NOMO-1 (cell line): Measurements from ENCODE around the gene TMEM97.
"Not testable (repeated sequence)": the region's sequence is repeated elsewhere in the genome, so short reads cannot be mapped to it uniquely, and the experiment has no call there.

Experiments used
- DNase-seq, 2 experiments: peaks; one replicate each; lab custom pipeline; 2025; ENCODE audit not compliant: unreplicated experiment in 2 of 2; lab: John Stamatoyannopoulos, UW

Gene TMEM97

DNA sequence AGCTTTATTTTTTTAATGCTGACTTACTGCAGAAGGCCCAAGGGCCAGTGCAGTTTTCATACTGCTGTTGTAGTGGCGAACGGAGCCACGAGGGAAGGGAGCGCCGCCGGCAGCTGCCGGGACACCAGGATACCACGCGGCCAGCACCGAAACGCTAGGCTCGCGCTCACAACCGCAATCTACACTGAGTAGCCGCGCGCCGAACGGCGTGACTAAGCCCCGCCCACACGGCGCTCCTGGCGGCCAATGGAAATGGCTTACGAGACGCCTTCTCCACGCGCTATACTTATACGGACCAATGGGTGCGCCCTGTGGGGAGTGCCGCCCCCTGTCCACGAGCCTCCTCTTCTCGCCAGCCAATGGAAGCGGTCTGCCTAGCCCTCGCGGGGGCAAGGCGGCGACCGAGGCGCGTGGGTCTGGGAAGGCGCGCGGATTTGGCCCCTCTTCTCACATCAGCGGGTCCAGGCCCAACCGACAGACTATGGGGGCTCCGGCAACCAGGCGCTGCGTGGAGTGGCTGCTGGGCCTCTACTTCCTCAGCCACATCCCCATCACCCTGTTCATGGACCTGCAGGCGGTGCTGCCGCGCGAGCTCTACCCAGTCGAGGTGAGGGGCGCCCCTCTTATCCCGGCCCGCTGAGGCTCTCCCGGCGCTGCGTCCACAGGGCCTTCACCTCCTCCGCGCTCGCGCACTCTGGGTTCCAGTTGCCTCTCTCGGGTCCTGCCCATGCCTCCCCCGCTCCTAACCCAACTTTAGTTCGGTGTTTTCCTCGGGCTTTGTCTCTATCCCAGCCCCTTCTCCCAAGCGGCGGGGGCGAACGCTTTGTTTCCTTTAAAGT, at the start of gene TMEM97:
TSS of gene TMEM97 (plus strand) at position 442 of the 839 bp plus-strand sequence. CDS start at position 482, 40 bp downstream.
- DNase-seq, result peak; percentile 96 to 98

GRCh38 chr17:28270055-28270454, 48.9 kb upstream of the TMEM97 start:
- no peak for DNase-seq

GRCh38 chr17:28270926-28271325, 48.1 kb upstream of the TMEM97 start:
- DNase-seq, result no peak

- DNase-seq, result no peak
Measured at GRCh38 chr17:28271431-28271830, 47.6 kb upstream of the TMEM97 start.

- DNase-seq, result no peak
Measured at GRCh38 chr17:28272166-28272565, 46.8 kb upstream of the TMEM97 start.

DNA sequence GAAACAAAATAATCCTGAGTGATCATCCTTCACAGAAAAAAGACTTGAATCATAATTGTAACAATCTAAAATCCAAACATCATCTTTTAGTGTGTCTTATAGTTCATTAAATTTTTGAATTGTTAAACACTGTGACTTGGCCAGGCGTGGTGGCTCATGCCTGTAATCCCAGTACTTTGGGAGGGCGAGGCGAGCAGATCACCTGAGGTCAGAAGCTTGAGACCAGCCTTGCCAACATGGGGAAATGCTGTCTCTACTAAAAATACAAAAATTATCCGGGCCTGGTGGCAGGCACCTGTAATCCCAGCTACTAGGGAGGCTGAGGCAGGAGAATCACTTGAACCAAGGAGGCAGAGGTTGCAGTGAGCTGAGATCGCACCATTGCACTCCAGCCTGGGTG, 45.7 kb upstream of the TMEM97 start:
- DNase-seq, result not testable (repeated sequence)

DNA sequence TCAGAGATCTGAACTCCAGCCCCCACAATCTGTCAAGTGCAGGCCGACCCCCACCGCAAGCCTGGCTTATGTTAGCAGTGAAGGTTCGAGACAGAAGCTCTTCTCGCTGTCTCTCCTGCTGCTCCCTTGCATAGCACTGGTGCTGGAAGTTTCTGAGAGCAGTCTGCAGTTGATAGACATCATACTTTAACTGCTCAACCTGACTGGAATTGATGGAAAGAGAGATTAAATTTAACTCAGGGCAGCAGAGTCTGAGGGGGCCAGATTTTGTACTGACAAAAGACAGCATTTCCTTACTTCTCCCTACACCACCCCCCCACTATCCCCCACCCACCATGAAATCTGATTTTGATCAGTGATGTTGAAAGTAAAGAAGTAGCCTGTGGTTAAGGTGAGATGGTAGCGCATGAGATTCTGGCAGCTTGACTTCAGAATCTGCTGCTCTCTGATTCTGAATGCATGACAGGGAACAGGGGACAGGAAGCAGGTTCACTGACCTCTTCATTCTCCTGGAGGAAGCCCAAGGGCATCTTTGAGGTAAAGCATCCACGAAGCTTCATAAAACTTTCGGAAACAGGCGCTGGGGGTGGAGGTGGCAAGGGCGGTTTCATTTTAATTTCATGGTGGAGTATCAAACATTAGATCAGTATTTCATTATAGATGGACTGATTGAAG, 44.3 kb upstream of the TMEM97 start:
- no peak for DNase-seq

GRCh38 chr17:28276011-28276410, 43.0 kb upstream of the TMEM97 start:
- no peak for DNase-seq

GRCh38 chr17:28279411-28279810, 39.6 kb upstream of the TMEM97 start:
- DNase-seq, result no peak

- DNase-seq, result no peak
Measured at GRCh38 chr17:28280826-28281225, 38.2 kb upstream of the TMEM97 start.

DNA sequence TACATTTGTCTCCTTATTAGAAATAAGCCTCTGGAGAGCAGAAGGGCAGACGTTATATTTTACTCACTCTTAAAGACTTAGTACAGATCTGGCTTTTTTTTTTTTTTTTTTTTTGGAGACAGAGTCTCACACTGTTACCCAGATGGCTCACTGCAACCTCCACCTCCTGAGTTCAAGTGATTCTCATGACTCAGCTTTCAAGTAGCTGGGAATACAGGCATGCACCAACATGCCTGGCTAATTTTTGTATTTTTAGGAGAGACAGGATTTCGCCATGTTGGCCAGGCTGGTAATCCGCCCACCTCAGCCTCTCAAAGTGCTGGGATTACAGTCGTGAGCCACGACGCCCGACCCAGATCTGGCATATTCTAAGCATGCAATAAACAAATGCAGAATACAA, 36.4 kb upstream of the TMEM97 start:
- no peak for DNase-seq

DNA sequence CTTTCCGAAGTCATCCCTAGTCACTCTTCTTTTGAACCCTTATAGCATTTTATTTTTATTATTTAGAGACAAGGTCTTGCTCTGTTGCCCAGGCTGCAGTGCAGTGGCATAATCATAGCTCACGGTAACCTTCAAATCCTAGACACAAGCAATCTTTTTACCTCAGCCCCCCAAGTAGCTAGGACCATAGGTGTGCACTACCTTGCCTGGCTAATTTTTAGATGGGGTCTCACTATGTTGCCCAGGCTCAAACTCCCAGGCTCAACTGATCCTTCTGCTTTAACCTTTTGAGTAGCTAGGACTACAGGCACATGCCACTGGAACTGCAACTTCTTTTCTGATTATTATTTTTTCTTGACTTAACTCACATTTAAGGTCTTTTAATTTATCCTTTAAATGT, 33.0 kb upstream of the TMEM97 start:
- DNase-seq, result no peak

GRCh38 chr17:28290703-28291102, 28.3 kb upstream of the TMEM97 start:
- no peak for DNase-seq

DNA sequence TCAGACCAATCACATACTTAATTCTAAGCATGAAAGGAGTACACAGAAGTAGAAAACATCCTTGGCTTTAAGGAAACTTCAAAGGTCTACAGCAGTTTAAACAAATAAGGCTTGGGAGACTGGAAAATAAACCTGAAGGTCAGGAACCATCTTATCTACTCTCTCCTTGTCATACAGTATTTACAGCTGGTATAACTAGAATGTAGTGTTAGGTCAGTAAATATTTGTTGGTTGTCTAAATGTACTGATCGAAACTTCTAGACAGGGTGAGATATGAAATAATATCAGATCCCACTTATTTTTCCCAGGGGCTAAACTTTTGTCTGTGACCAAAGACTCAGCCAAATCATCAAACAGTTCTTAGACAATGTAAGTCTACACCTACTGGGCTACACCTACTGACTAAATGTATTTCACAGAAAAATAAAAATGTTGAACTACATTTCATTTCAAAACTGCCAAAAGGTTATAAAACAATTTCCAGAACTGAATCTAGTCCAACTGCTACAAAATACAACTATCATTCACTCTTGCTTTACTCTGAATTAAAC, 27.1 kb upstream of the TMEM97 start:
- no peak for DNase-seq

- DNase-seq, result not testable (repeated sequence)
Measured at GRCh38 chr17:28292878-28293277, 26.1 kb upstream of the TMEM97 start.

- DNase-seq, result peak; percentile 68 to 95
Measured at GRCh38 chr17:28293994-28294393, 25.0 kb upstream of the TMEM97 start.

DNA sequence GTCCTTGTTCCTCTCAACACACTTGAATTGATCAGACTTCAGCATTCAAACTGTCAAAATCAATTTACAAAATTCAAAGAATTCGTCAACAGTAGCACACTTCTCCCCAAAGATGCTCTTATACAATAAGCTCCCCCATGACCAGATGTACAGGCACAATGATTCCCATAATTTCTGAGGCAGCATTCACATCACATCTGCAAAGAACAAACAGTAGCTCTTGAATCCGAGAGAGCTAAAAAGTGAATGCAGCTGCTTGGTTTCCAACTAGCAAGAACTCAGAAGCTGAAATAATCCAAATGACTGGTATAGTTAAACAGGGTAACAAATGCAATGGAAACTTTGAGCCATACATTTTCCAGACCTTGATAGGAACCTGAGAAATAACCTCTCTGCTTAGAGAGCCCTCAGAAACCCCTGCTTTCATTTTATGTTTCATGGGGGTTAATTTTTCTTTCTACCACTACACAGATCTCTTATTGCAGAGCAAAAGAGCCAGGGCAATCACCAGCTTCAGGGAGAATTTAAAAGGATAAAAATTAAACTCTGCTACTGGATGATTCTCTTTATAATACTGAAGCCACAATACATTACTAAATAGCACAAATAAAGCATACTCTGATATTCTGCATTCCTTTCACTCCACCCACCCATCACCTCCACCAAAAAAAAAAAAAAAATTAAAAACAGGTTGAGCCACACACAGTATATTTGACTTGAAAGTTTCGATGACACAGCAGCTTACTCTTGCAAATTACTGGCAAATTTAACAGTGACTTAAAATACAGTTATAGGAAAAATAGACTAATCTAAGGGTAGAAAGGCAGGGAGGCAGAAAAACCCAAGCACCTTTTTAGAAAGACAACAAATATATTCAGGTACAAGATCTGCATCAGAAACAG, 23.1 kb upstream of the TMEM97 start:
- no peak for DNase-seq

DNA sequence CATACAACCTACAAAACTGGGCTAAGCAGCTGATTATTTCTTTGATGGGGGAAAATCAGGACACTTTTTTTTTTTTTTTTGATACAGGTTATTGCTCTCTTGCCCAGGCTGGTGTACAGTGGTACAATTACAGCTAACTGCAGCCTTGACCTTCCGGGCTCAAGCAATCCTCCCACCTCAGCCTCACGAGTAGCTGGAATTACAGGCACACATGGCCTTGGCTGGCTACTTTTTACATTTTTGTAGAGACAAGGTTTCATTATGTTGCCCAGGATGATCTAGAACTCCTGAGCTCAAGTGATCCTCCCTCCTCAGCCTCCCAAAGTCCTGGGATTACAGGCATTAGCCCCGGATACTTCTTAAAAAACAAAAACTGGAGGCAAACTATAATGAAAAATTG, 20.6 kb upstream of the TMEM97 start:
- DNase-seq, result no peak

DNA sequence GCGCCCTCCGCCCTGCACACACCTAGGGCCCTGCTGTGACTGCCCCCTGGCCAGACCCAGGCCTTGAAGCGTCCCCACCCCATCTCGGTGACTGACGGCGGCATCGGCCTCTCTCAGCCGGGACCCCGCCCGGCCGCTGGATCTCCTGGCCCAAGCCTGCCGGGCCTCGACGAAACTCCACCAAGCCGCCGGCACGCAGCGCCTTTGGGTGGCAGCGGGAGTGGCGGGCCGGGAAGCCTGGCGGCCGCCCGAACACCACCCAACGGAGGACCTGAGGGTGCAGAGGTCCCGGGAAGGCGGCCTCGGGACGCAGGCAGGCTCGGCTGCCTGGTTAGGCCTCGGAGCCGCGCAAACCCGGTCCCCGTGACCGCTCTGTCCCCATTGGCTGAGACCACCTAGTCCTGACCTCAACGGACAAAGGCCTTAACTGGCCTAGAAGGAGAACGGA, 12.0 kb upstream of the TMEM97 start:
- no peak for DNase-seq

- DNase-seq, result no peak
Measured at GRCh38 chr17:28313841-28314240, 5.2 kb upstream of the TMEM97 start.
